NAMALWA (cell line): Measurements from ENCODE around the gene ZNF322.
"Not testable (repeated sequence)": the region's sequence is repeated elsewhere in the genome, so short reads cannot be mapped to it uniquely, and the experiment has no call there.

Source experiments
- DNase-seq: peaks from one replicate; pipeline ENCODE4 v3.0.0-alpha.2; 2015; ENCODE audit warnings: low spot score

The ZNF322 gene

GRCh38 chr6:26659042-26659999, at the start of gene ZNF322:
Gene ZNF322 (minus strand): TSS chr6:26659746. CDS start chr6:26638553, 21,193 bp downstream.
- DNase-seq, result peak; percentile 95

- DNase-seq, result not testable (repeated sequence)
Observed at GRCh38 chr6:26705780-26706179, 46.2 kb upstream of the ZNF322 start.

GRCh38 chr6:26705352-26705751, 45.8 kb upstream of the ZNF322 start:
- not testable (repeated sequence) for DNase-seq

- DNase-seq, result not testable (repeated sequence)
Observed at GRCh38 chr6:26701023-26701747, 41.6 kb upstream of the ZNF322 start.

GRCh38 chr6:26697496-26697895, 38.0 kb upstream of the ZNF322 start:
- DNase-seq, result not testable (repeated sequence)

GRCh38 chr6:26689324-26689947, 29.9 kb upstream of the ZNF322 start:
- DNase-seq, result not testable (repeated sequence)

GRCh38 chr6:26682435-26683042, 23.0 kb upstream of the ZNF322 start:
- not testable (repeated sequence) for DNase-seq

GRCh38 chr6:26673287-26673686, 13.7 kb upstream of the ZNF322 start:
- not testable (repeated sequence) for DNase-seq

- DNase-seq, result not testable (repeated sequence)
Observed at GRCh38 chr6:26670558-26670957, 11.0 kb upstream of the ZNF322 start.

- DNase-seq, result not testable (repeated sequence)
Observed at GRCh38 chr6:26670003-26670402, 10.5 kb upstream of the ZNF322 start.

GRCh38 chr6:26660000-26660361, 435 bp upstream of the ZNF322 start:
- DNase-seq, result peak; percentile 71

GRCh38 chr6:26657256-26657655, 2.3 kb downstream of the ZNF322 start:
- DNase-seq, result no peak

- DNase-seq, result no peak
Observed at GRCh38 chr6:26653007-26653406, 6.5 kb downstream of the ZNF322 start.

- no peak for DNase-seq
Observed at GRCh38 chr6:26651133-26651781, 8.3 kb downstream of the ZNF322 start.

GRCh38 chr6:26646074-26646473, 13.5 kb downstream of the ZNF322 start:
- DNase-seq, result no peak

GRCh38 chr6:26640806-26641205, 18.7 kb downstream of the ZNF322 start:
- DNase-seq, result peak; percentile 17

GRCh38 chr6:26629359-26629758, 30.2 kb downstream of the ZNF322 start:
- no peak for DNase-seq

GRCh38 chr6:26627843-26628242, 31.7 kb downstream of the ZNF322 start:
- DNase-seq, result no peak

GRCh38 chr6:26624557-26624956, 35.0 kb downstream of the ZNF322 start:
- DNase-seq, result no peak

- DNase-seq, result no peak
Observed at GRCh38 chr6:26623339-26623859, 36.1 kb downstream of the ZNF322 start.
